ENCODE data around the gene MAP2K1.

The MAP2K1 gene

GRCh38 chr15:66425837-66426236 is 39.1 kb downstream of the MAP2K1 start:
- TF ChIP-seq CTCF (IDR thresholded peaks at IDR 0.05; ENCODE audit: borderline replicate concordance, insufficient read depth, low read depth, low read length): no peak
- H3K4me3 ChIP-seq (ENCODE audit: low read depth, low read length): no peak overlapping the region

DNA sequence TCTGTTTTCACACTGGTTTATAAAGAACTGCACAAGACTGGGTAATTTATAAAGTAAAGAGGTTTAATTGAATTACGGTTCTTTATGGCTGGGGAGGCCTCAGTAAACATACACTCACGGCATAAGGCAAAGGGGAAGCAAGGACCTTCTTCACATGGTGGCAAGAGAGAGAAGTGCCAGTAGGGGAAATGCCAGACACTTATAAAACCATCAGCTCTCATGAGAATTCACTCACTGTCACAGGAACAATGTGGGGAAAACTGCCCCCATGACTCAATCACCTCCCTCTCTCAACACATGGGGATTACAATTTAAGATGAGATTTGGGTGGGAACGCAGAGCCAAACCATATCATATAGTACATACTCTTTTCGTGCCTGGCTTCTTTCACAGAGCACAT is 42.4 kb downstream of the MAP2K1 start:
- no peak overlapping the region for H3K4me3 ChIP-seq (ENCODE audit: low read depth, low read length)
- TF ChIP-seq CTCF (IDR thresholded peaks at IDR 0.05; ENCODE audit: borderline replicate concordance, insufficient read depth, low read depth, low read length): no peak

DNA sequence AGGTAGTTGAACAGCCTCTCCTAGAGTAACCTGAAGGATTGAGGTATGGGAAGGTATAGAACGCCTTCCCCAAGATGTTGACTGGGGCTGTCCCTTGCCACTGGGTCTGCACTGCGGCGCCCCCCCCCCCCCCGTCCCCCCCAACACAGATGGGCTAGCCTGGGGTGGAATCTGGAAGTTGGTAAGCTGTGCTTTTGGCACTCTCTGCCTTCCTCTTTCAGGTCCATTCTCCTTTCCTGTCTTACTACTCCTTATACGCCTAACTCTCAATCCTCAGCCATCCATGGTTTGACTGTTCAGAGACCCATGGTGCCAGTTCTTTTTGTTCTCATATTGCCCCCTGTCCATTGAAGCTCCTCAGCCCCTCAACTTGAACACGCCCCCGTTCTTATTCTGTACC is 42.8 kb downstream of the MAP2K1 start:
- TF ChIP-seq CTCF (IDR thresholded peaks at IDR 0.05; ENCODE audit: borderline replicate concordance, insufficient read depth, low read depth, low read length): no peak

DNA sequence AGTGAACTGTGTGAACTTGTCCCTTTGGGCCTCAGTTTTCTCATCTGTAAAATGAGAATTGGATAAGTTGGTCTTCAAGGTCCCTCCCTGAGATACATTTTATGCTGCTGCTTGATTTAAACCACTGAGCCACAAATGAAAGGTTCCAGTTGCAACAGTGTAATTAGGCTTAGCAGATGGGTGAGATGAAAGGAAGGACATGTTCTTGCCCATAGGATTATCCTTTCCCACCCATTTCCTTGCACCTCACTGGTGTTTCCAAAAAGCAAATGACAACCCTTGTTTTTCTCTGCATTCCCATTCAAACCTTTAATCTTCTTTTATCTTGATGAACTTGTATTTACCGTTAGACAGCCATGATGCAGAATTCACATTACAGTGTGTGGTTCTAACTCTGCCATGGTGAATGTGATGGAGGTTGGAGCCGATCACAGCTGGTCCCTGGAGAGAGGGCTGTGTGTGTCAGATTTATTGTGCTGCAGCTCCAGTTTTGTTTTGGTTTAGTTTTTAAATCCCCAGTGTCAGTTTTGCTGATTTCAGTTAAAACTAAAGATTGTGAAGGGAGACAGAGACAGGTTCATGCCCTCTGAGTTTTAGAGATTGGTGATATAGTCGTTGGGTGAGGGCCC is 44.0 kb downstream of the MAP2K1 start:
- no peak for TF ChIP-seq CTCF (IDR thresholded peaks at IDR 0.05; ENCODE audit: borderline replicate concordance, insufficient read depth, low read depth, low read length)

More for the DNA sequence above, 42.8 kb downstream of the MAP2K1 start:
- H3K4me3 ChIP-seq (ENCODE audit: low read depth, low read length): no peak overlapping the region

DNA sequence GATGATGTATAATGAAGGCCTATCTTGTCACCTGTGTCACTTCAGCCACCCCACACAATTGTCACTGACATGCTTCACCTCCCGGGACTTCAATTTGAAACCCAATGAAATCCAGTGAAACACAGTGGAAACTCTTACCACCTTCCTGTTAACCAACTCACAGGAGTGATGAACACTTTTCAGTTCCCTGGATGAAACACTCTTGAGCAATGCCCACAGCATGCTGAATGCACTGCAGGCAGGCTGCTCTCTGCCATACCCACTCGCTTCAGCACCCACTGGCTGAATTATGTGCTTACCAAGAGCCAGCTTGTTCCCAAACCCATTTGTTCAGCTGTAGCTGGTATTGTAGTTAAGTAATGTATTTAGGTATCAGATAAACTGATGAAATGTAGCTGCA is 47.0 kb downstream of the MAP2K1 start:
- TF ChIP-seq CTCF (IDR thresholded peaks at IDR 0.05; ENCODE audit: borderline replicate concordance, insufficient read depth, low read depth, low read length): no peak
- no peak overlapping the region for H3K4me3 ChIP-seq (ENCODE audit: low read depth, low read length)

More for the DNA sequence above, 44.0 kb downstream of the MAP2K1 start:
- H3K4me3 ChIP-seq (ENCODE audit: low read depth, low read length): no peak overlapping the region

DNA sequence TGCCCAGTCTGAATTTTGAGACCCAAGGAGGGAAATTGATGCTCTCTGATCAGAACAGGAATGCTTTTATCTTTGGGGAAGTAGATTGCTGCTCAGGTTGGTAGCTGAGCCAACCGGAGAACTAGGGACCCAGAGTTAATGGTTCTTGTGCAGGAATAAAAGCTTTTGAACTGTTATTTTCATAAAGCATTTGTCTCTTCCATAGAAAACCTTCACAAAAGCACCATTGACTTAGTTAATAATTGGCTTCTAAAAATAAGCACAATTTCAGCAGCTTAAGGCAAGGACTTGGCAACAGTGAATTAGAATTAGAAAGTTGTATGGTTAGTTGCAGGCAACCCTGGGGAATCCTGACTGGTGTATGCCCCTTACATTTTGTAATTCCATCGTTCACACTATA is 53.8 kb downstream of the MAP2K1 start:
- TF ChIP-seq CTCF (IDR thresholded peaks at IDR 0.05; ENCODE audit: borderline replicate concordance, insufficient read depth, low read depth, low read length): no peak
- no peak overlapping the region for H3K4me3 ChIP-seq (ENCODE audit: low read depth, low read length)

GRCh38 chr15:66452420-66452819 is 65.7 kb downstream of the MAP2K1 start:
- no peak overlapping the region for H3K4me3 ChIP-seq (ENCODE audit: low read depth, low read length)
- no peak for TF ChIP-seq CTCF (IDR thresholded peaks at IDR 0.05; ENCODE audit: borderline replicate concordance, insufficient read depth, low read depth, low read length)

Data from GM12875 (cell line).